ENCODE measurements around the gene MOV10.

Gene MOV10, protein sequence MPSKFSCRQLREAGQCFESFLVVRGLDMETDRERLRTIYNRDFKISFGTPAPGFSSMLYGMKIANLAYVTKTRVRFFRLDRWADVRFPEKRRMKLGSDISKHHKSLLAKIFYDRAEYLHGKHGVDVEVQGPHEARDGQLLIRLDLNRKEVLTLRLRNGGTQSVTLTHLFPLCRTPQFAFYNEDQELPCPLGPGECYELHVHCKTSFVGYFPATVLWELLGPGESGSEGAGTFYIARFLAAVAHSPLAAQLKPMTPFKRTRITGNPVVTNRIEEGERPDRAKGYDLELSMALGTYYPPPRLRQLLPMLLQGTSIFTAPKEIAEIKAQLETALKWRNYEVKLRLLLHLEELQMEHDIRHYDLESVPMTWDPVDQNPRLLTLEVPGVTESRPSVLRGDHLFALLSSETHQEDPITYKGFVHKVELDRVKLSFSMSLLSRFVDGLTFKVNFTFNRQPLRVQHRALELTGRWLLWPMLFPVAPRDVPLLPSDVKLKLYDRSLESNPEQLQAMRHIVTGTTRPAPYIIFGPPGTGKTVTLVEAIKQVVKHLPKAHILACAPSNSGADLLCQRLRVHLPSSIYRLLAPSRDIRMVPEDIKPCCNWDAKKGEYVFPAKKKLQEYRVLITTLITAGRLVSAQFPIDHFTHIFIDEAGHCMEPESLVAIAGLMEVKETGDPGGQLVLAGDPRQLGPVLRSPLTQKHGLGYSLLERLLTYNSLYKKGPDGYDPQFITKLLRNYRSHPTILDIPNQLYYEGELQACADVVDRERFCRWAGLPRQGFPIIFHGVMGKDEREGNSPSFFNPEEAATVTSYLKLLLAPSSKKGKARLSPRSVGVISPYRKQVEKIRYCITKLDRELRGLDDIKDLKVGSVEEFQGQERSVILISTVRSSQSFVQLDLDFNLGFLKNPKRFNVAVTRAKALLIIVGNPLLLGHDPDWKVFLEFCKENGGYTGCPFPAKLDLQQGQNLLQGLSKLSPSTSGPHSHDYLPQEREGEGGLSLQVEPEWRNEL

DNA sequence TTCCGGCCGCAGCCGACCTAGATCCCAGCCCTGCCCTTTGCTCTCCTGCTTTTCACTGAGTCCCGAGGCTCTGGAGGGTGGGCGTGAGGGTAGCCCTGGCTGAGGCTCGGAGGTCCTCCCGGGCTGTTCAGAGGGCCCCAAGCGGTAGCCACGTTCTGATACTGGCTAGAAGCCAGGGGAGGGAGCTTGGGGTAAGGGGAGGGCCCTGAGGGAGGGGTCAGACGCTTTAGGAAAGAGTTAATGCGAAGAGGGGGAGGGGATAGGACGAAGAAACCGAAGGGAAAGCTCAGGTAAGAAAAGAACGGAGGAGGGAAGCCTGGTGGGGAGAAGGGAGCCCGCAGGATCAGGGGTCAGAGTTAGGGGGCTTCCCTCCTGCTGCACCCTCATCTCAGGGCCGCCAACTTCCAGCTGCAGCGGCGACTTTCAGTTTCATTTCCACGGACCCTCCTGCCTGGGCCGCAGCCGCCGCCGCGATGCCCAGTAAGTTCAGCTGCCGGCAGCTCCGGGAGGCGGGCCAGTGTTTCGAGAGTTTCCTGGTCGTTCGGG, at the start of gene MOV10:
Gene MOV10, plus strand, starts transcription at position 220 of the 546 bp plus-strand sequence. Its CDS starts 254 bp downstream, at position 474.
- H3K4me3 ChIP-seq (ENCODE audit: low read depth, low read length), result peak within 1 kb of the TSS; percentile 81
- TF ChIP-seq, protein P1, sequence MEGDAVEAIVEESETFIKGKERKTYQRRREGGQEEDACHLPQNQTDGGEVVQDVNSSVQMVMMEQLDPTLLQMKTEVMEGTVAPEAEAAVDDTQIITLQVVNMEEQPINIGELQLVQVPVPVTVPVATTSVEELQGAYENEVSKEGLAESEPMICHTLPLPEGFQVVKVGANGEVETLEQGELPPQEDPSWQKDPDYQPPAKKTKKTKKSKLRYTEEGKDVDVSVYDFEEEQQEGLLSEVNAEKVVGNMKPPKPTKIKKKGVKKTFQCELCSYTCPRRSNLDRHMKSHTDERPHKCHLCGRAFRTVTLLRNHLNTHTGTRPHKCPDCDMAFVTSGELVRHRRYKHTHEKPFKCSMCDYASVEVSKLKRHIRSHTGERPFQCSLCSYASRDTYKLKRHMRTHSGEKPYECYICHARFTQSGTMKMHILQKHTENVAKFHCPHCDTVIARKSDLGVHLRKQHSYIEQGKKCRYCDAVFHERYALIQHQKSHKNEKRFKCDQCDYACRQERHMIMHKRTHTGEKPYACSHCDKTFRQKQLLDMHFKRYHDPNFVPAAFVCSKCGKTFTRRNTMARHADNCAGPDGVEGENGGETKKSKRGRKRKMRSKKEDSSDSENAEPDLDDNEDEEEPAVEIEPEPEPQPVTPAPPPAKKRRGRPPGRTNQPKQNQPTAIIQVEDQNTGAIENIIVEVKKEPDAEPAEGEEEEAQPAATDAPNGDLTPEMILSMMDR (IDR thresholded peaks at IDR 0.05; ENCODE audit: low read depth, low read length), result no peak

DNA sequence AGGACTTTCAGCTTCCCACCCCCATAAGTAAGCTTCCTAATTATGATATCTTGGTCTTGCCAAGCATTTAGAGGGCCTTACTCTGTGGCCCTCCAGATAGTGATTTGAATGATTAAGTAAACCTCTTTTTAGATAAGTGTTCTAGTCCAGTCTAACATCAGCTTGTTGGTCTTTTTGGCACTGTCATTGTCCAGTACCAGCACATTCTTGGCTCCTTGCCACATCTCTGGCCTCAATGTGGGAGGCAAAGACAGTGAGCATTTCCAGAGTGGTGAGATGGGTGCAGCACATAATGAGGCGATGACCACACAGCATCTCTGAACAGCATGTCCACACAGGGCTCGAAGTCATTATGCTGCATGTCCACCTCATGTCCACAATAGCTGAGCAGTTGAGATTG, 48.8 kb upstream of the MOV10 start:
- TF ChIP-seq, protein P1 (IDR thresholded peaks at IDR 0.05; ENCODE audit: low read depth, low read length), result no peak
- H3K4me3 ChIP-seq (ENCODE audit: low read depth, low read length), result no peak overlapping the region

DNA sequence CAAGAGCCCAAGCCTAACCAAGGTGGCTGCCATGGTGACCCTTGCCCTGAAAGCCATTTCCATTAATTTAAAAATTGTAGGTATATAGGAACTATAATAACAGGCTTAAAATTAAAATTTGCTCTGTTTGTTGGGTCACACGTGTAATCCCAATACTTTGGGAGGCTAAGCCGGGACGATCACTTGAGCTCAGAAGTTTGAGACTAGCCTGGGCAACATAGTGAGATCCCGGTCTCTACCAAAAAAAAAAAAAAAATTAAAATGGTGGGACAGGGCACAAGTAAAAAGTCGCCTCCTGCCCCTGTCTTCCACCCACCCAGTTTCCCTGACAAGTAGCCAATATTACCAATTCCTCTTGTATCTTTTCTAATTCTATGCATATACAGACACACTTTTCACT, 48.3 kb upstream of the MOV10 start:
- TF ChIP-seq, protein P1 (IDR thresholded peaks at IDR 0.05; ENCODE audit: low read depth, low read length), result no peak
- no peak overlapping the region for H3K4me3 ChIP-seq (ENCODE audit: low read depth, low read length)

DNA sequence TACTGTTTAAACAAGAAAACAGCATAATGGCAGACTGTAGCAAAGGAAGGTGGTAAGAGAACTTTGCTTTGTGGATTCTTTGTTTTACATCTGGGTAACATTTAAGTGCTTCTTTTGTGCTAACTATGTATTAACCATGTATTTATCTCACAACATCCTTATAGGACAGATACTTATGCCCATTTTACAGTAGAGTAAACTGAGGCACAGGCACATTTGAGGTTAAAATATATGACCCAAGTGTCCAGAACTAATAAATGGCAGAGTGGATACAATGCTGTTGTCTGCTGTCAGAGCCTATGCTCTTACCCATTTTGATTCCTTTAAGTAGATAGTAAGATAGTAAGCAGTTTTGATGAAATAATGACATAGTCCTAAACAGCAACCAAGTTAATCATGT, 47.6 kb upstream of the MOV10 start:
- TF ChIP-seq, protein P1 (IDR thresholded peaks at IDR 0.05; ENCODE audit: low read depth, low read length), result no peak
- no peak overlapping the region for H3K4me3 ChIP-seq (ENCODE audit: low read depth, low read length)

DNA sequence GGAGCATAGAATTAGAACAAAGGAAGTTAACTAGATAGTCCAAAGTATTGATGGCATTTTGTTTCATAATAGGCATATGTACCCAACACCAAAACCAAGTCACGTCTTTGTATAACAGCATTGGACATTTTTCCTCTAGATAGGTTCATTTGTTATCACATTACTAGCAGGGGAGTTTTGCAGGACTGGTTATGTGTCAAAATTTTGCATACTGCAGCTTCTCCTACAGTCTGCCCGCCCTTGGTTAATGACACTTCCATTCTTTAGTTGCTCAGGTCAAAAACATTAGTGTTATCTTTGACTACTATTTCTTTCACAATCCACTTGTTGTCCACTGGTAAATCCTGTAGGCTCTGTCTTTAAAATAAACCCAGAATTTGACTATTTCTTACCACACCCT, 45.9 kb upstream of the MOV10 start:
- TF ChIP-seq, protein P1 (IDR thresholded peaks at IDR 0.05; ENCODE audit: low read depth, low read length), result no peak
- H3K4me3 ChIP-seq (ENCODE audit: low read depth, low read length), result no peak overlapping the region

DNA sequence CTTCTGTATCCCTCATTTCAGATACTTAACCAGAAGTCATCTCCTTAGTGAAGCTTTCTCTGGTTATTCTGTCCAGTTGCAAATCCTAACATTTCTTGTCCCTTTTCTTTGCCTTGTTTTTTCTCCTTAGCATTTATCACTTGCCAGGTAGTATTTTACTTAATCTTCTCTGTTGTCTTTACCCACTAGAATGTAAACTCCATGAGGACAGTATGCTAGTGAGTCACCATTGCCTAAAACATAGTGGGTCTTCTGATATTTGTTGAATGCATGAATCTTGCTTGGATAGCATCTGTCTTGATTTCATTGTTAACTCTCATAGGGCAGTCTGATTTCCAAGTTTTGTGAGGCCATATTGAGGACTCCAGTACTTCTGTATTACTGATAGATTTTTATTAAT, 45.2 kb upstream of the MOV10 start:
- TF ChIP-seq, protein P1 (IDR thresholded peaks at IDR 0.05; ENCODE audit: low read depth, low read length), result no peak
- no peak overlapping the region for H3K4me3 ChIP-seq (ENCODE audit: low read depth, low read length)

All from WI38 (cell line).